Endothelial cell of hepatic sinusoid (primary cell): ENCODE measurements around the gene NELL2.
"Not testable (repeated sequence)": the region's sequence is repeated elsewhere in the genome, so short reads cannot be mapped to it uniquely, and the experiment has no call there.

ENCODE experiments used
- in situ Hi-C: cut with HindIII; loops from 2 replicates; pipeline ENCODE4 v1.10.0; 2017; ENCODE audit warnings: low sequenced_read_pairs

NELL2 gene

GRCh38 chr12:44779766-44780165, 96.3 kb downstream of the NELL2 start:
- in situ Hi-C loops = no loop called here

- in situ Hi-C loops = no loop called here
Observed at GRCh38 chr12:44778863-44779262, 97.3 kb downstream of the NELL2 start.

- in situ Hi-C loops = no loop called here
Observed at GRCh38 chr12:44777044-44777443, 99.1 kb downstream of the NELL2 start.

GRCh38 chr12:44775901-44776300, 100.2 kb downstream of the NELL2 start:
- in situ Hi-C loops = no loop called here

- in situ Hi-C loops = no loop called here
Observed at GRCh38 chr12:44774815-44775411, 101.2 kb downstream of the NELL2 start.

GRCh38 chr12:44771485-44772021, 104.6 kb downstream of the NELL2 start:
- in situ Hi-C loops = no loop called here

GRCh38 chr12:44765796-44766195, 110.3 kb downstream of the NELL2 start:
- in situ Hi-C loops = no loop called here

- in situ Hi-C loops = no loop called here
Observed at GRCh38 chr12:44763021-44763420, 113.1 kb downstream of the NELL2 start.

- in situ Hi-C loops = no loop called here
Observed at GRCh38 chr12:44759289-44759688, 116.8 kb downstream of the NELL2 start.

- in situ Hi-C loops = no loop called here
Observed at GRCh38 chr12:44750468-44750867, 125.6 kb downstream of the NELL2 start.

GRCh38 chr12:44749566-44749965, 126.5 kb downstream of the NELL2 start:
- in situ Hi-C loops = no loop called here

GRCh38 chr12:44748950-44749468, 127.1 kb downstream of the NELL2 start:
- in situ Hi-C loops = no loop called here

- in situ Hi-C loops = not testable (repeated sequence)
Observed at GRCh38 chr12:44741292-44741980, 134.7 kb downstream of the NELL2 start.

- in situ Hi-C loops = no loop called here
Observed at GRCh38 chr12:44738051-44738450, 138.1 kb downstream of the NELL2 start.

- in situ Hi-C loops = no loop called here
Observed at GRCh38 chr12:44728566-44728965, 147.5 kb downstream of the NELL2 start.

- in situ Hi-C loops = no loop called here
Observed at GRCh38 chr12:44720265-44720664, 155.8 kb downstream of the NELL2 start.

GRCh38 chr12:44717612-44718011, 158.5 kb downstream of the NELL2 start:
- in situ Hi-C loops = no loop called here

- in situ Hi-C loops = no loop called here
Observed at GRCh38 chr12:44716711-44717110, 159.4 kb downstream of the NELL2 start.

- in situ Hi-C loops = no loop called here
Observed at GRCh38 chr12:44711736-44712135, 164.4 kb downstream of the NELL2 start.

- in situ Hi-C loops = no loop called here
Observed at GRCh38 chr12:44709166-44709565, 166.9 kb downstream of the NELL2 start.

- in situ Hi-C loops = no loop called here
Observed at GRCh38 chr12:44708218-44708617, 167.9 kb downstream of the NELL2 start.

- in situ Hi-C loops = no loop called here
Observed at GRCh38 chr12:44703182-44703910, 172.8 kb downstream of the NELL2 start.
